Brain pericyte (primary cell): ENCODE data around the gene KIF23.

ENCODE experiments used
- DNase-seq: peaks from one replicate; pipeline ENCODE4 v3.0.0-alpha.2; 2012; ENCODE audit warnings: low read depth, low spot score

KIF23 gene

DNA sequence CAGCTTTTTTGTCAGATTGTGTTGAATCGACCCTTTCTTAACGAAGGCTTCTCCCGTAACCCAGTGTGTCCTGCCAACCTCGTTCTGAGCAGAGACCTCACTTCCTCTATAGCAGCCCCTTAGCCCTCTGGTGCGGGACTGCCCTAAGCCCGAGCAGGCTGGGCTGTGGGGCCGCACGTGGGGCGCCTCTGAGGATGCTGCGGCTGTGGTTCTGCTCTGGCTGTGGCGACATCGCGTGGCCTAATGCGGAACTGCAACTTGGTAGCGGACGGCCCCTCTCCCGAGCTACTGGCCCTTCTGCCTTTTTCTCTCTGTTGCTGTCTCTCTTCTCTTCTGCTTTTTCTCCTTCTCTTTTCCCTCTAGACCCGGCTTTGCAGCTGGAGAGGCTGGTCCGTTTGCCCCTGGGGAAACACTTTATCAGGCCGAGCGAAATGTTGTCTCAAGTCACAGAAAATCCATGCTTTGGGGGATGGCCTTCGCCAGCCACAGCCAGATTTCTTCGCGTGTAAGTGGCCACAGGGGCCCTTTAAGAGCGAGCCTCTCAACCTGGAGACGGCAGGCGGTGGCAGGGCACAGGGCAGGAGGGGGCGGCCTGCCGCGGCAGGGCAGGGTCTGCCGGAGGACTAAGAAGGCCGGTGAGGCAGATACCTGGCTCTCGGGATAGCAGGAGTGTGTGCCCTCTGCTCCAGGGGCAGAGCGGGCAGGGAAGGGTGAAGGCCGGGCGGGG lies 19.4 kb upstream of the KIF23 start:
- peak; percentile 50 for DNase-seq

DNA sequence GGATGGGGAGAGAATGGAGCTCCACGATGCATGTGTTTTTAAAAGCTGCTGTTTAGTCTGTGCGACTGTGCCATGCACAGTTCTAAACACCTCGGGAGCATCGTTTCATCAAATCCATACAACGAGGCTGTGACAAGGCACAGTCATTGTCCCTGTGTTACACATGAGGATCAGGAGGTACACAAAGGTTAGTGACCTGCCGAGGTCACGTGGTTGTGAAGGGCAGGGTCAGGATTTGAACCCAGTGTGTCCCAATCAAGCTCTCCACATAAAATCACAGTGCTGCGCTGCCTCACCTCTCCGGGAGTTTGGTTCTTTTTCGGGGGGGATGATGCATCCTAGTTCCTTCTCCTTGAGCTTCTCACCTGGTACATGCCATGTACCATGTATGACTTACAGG lies 18.7 kb upstream of the KIF23 start:
- DNase-seq = no peak

DNA sequence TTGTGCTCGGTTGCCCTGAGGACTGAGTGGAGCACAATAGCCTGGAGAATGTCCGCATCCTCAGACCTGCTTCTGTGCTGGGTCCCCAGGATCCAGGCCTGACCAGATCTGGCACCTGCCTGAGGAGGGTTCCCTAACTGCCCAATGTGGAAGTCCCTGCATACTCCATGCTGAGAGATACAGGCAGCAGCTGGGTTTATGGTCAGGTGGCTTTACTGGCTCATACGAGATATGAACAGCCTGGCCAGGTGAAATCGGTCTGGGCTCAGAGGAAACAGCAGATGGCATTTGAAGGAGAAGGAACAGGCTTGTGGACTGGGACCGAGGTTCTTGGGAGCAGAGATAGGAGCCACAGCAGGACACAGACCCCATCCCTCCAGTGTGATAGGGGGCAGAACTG lies 18.2 kb upstream of the KIF23 start:
- DNase-seq = no peak

DNA sequence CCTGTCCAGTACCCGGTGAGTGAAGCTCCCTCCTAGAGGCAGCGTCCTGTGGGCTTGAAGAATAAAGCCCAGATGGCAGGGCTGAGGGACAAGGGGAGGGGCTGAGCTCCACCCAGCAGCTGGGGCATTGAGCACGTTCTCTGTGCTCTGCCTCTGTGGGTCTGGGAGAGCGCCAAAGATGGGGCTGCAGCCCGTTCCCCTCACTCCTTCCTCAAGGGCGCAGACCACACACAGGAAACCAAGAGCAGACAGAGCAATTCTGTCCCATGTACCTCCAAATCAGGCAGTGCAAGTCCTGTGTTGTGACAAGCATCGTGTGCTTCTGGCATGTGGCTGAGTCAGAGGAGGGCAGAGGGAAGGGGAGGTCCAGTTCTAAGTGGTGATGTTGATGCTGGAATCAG lies 15.7 kb upstream of the KIF23 start:
- no peak for DNase-seq

DNA sequence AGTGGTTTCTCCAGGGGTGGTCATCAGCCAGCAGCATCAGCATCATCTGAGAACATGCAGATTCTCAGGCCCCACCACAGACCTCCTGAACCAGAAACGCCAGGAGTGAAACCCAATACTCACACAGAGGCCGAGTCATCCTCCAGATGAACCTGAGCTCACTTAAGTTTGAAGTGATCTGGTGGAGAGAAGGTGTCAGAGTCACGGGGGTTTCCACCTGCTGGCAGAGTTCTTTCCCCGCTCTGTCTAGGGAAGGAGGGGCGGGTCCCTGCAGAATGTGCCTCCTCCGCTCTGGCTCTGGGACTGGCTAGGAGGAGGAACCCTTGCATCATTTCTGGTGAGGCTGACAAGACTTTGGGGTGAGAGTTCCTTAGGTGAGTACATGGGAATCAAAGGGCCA lies 13.3 kb upstream of the KIF23 start:
- no peak for DNase-seq

DNA sequence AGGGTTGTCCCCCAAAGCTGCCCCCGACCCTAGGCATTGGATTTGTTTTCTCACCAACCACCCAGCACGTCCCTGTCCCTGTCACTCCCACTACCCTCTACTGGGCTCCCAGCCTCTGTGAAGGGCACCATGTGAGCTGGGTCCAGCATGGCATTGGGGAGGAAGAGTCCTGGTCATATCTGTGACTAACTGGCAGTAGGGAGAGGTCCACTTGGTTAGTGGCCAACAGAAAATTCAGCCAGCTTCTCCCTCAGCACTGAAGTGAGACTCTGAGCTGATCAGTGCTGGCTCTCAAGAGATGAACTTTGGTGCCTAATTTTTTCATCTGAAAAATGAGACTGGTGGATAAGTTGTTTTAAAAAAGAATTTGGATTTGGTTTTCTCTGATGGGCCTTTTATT lies 11.3 kb upstream of the KIF23 start:
- no peak for DNase-seq

DNA sequence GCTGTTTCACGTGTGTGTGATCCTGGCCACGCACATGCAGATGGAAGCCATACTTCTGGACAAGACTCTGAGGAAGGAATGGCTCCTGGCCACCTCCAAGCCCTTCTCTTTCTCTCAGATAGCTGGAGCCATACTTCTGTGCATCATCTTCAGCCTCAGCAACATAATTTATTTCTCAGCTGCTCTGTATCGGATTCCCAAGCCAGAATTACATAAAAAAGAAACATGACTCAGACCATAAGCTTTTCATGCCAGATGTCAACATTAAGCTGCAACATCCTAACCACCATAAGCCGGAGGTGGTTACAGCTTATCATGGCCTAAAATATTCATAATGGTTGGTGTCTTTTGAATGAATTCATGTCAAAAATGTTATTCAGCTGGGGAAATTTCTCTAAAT lies 10.6 kb upstream of the KIF23 start:
- peak; percentile 29 for DNase-seq

DNA sequence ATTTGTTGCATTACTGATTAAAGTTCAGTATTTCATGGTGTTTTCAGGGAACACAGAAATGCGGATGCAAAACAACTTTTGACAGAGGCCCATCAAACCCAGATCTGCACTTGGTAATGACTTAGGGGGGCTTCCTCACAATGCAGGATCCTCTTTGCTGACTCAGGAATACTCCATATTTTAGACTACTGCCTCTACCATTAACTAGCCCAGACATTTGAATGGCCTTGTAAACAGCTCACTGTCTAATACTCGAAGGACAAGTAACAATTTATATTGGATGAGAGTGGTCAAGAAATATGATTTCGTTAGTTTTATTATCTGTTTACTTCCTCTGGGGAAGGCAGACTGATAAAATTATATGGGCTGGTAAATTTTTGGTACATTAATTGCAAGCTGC lies 9.0 kb upstream of the KIF23 start:
- no peak for DNase-seq

DNA sequence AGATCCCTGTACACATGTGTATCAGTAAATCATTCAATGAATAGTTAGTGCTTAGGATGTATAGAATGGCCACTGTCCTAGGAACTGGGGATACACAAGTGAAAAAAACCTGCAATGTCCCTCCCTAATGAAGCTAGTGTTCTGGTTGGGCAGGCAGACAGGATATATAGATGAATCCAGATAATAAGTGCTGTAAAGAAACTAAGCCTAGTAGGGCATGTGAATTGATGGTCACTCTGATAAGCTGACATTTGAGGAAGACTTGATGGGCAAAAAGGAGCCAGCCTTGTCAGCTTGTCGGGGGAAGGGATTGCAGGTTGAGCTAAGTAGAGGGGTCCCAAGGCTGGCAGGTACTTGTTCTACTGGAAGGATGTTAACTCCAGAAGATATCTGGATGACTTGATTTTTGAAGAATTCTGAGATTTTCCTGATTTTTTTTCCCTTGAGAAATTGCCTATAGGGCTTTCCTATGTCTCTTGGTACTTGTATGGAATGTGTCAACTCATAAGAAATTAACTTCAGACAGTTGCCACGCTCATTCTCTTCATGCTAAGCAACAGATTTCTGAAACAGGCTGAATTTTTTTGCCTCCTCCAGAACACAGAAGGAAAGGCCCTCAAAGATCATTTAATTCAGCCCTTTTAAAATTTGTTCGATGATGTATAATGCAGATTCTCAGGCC lies 6.3 kb upstream of the KIF23 start:
- DNase-seq = no peak

DNA sequence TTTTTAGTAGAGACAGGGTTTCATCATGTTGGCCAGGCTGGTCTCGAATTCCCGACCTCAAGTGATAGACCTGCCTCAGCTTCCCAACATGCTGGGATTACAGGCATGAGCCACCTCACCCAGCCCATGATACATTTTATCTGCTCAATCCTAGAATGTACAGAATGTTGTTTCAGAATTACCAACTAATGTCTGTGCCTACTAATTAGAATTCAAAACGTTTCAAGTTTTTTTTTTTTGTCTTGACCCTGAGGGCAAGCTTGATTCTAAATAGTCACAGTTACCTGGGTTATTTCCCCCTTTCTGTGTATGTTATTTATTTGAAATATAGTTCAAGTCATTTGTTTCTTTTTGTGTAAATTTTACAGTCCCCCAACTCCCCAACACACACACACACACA lies 5.3 kb upstream of the KIF23 start:
- DNase-seq = no peak

DNA sequence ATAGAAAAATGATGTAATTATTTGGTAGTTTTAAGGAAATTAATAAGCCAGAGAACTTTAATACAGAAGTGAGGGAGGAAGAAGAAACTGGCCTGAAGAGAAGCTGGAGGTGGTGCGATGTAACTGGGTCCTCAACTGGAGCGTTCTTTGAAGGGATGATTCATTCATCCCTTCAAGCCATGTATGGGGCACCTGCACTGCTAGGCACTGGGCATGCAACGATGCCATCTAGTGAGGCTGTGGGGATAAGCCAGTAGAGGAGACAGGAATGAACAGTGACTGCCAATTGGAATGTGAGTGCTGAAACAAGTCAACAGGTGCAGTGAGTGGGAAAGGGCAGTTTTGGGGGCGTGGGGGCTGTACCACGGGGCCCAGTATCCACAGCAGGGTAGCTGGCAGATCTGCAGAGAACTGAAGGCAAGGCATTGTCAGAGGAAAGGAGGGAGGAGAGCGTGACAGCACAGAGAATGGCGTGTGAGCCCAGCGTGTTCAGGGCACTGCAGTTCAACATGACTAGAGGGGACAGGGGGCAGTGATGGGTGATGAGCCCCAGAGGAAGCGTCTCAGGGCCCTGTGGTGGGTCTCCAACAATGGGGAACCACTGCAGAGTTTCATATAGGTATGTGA lies 3.8 kb upstream of the KIF23 start:
- DNase-seq = no peak

DNA sequence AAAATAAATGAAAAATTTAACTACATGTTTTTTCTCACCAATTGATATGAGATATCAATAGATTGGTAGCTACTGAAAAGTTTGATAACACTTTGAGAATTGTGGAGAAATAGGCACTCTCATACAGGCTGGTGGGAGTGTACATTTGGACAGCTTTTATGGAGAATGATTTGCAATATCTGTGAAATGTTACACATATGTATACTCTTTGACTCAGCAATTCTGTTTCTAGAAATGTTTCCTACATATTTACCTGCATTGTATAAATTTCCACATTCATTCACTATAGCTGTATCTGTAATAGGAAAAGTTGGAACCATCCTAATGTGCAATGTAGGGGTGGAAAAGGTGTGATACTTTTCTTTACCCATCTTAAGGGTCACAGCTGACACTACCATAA lies 1.9 kb upstream of the KIF23 start:
- no peak for DNase-seq

DNA sequence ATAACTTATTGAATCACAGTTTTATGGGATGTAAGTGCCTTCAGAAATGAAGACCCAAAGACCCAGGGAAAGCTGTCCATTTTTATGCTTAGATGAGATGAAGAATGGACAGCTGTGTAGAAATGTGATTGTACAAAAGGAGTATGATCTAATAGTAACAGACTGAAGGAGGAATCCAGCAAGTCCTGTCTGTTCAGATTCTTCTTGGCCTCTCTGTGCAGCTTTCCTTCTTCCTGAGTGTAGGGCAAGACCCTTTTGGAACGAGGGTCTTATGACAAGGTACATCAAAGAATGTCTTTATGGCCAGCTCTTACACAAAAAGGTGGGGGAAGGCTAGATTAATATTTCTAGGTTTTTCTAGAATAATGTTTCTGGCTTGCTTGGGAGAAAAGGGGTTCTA lies 1.4 kb upstream of the KIF23 start:
- no peak for DNase-seq

DNA sequence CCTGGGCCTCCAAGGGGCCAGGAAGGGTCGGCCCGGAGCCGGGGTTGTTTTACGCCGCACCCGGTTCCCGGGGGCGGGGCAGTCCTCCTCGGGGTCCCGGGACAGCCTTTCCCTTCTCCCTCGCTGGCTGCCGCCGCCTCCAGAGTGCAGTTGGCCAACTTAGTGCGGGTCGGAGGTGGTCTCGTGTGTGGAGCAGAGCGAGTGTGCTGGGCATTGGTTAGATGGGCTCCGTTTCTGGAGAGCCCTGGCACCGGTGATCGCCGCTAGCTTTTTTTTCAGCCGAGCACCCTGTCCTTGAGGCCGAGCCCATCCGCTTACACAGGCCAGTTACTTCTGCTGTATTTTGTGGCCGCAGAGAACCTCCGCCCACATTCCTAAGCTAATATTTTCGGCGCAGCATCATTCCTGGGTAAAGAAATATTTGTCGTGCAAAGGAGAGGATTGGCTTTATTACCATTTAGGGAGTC lies 585 bp downstream of the KIF23 start:
- DNase-seq = no peak

DNA sequence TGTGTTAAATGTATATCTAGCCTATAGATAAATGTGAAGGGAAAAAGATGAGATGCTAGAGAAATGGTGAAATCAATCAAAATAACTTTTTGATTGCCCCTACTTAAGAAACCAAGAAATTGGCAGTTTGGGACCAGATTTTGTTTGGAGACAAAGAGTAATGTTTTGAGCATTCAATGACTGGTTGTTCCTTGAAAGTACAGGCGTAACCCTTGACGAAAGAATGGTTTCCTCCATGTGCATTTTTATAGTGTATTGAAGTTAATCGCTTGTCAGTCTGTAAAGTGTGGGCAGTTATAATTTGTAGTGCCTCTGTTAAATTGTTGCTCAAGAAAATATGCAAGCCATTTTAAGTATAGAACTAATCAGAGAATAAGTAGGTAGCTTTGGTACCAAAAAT lies 1.2 kb downstream of the KIF23 start:
- DNase-seq = no peak

DNA sequence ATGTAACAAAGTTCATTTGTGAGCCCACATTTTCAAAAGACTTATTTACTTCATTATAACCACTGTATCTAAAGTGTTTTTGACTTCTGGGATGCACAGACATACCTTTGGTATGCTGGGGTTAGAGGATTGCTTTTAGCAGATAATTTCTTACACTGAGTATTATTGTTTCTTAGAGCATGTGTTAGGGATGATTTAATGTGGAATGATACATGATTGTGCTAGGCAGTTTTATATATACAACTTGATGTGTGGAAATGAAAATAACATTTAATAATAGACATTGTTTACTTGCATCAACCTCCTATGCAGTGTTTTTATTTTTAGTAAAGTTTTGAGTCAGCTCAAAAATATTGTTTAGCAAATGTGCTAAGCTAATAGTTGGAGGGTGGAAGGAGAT lies 3.4 kb downstream of the KIF23 start:
- DNase-seq = no peak

DNA sequence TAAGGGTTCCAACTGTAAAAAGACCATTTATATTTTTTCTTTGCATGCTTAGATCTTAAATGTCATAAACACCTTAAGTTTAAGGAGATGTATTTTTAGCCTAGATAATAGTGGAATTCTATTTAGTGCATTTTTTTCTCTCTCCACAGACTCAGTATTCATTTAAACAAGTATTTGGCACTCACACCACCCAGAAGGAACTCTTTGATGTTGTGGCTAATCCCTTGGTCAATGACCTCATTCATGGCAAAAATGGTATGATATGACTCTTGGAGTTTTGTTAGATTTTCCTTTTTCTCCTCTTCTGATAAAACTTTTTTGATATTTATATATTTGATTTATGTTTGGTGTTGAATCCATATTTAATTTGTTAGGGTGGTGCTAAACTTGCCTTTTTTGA lies 7.3 kb downstream of the KIF23 start:
- DNase-seq = no peak

DNA sequence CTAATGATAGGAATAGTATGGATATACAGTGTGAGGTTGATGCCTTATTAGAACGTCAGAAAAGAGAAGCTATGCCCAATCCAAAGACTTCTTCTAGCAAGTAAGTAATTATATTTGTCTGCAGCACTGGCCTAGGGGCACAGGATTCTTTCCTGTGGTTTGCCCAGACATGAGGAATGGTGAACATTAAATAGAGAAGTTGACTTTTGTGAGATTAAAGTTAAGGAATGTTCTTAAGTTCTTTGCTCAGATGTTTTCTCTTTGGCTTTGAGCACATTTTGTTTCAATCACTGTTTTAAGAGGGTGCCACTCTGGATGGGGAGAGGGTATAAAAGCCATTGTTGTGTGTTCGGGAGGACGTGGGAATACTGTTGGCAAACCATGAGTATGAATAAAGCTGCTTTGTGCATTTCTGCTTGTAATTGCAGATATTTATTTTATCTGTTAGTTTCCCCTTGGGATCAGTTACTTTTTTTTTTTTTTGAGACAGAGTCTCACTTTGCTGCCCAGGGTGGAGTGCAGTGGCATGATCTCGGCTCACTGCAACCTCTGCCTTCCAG lies 8.3 kb downstream of the KIF23 start:
- no peak for DNase-seq

DNA sequence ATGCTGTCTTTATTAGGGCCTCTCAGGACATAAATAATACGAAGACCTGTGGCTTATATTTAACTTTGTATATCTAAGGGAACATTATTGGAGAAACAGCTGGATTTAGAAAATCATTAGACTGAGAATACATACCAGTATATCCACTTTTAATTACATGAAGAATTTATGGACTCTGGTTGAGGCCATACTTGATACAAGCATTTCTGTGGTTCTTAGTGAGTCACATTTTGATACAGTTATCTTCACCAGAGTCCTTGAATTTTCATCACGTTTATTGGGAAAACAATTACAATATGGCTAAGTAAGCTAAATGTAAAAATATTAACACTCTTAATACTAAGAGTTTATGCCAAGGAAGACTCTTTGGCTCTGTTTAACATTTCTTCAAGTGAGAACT lies 9.9 kb downstream of the KIF23 start:
- no peak for DNase-seq

DNA sequence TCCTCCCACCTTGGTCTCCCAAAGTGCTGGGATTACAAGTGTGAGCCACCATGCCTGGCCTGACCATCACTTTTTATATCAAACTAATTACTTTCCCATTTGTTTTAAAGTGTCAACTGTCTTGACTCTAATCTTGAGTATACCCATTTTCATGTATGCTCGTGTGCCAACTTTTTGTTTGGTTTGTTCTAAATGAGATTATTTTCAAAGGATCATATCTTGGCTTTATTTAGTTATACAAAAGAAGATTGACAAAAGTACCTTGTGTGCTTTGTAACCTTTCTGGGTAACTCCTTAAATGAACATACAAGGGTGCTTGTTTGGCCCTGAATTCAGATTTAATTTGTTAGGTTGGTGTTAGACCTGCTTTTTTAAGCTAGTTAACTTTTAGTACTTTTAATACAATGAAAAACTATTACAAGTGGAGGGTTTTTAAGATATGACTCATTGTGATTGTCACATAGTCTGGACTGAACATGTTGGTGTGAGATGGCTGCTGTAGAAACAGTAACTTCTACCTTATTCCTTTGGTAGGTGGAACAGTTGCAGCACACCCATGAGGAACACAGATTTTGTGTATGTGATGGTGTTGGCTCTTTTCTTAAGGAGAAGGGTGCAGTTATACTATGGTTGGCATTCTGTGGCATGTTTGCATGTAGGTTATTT lies 10.7 kb downstream of the KIF23 start:
- DNase-seq = no peak

DNA sequence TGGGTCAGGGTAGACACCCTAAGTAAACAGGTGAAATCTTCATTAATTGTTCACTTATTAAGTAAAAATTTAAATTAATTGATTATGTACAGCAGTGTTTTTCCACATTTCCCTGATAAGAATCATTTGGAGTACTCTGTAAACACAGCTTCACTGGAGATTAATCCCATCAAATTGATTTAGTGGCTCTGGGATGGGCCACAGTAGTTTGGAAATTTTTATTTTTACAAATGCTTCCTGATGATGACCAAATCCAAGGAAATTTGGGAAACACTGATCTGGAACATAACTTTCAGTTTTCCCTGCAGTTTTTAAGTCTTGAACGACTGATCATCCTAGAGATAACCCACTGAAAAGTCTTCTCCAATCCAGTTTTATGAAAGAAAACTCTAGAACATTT lies 19.7 kb downstream of the KIF23 start:
- DNase-seq = no peak

DNA sequence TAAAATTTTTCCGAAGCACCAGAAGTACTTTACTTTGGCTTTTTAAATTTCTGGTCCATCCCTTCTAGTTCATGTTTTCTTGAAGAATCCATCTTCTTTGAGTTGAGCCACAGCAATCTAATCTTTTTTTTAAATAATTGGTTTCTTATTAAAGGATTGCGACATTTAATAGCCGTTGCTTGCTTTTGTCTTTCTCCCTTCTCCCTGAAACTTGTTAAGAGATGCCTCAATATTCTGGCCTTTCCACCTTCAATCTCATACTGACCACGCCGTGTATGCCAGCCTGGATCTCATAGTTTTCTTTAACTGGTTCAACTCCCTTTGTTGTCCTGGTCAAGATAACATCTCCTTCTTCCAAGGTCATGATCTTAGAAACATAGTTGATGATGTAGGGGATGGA lies 20.1 kb downstream of the KIF23 start:
- no peak for DNase-seq
